ENCODE measurements around the gene DMRTB1. TPM values are rescaled to one million over a fixed set of nuclear protein-coding genes. Genes with fewer than 3 reads are reported as not detected.

Gene DMRTB1
- total and polyA plus RNA-seq, 10 donors, result not detected

- no peak for DNase-seq
- WGBS, 5 donors, result 87 to 100% (median 95%) methylated on average over 2 of the region's 2 CpGs
- Histone ChIP-seq H3K27me3 (replicated peaks in 1 of 7) (no peaks in the 10 kb centered on the region), H3K27ac (no peak overlapping the region), H3K4me1 (peaks cover 0 to 9% (median 0%) of the 10 kb centered on the region in 6 donors), H3K9me3 (no peaks in the 10 kb centered on the region), H3K36me3 (no peaks in the 10 kb centered on the region), H3K4me3 (no peak overlapping the region)
- TF ChIP-seq, protein P1, sequence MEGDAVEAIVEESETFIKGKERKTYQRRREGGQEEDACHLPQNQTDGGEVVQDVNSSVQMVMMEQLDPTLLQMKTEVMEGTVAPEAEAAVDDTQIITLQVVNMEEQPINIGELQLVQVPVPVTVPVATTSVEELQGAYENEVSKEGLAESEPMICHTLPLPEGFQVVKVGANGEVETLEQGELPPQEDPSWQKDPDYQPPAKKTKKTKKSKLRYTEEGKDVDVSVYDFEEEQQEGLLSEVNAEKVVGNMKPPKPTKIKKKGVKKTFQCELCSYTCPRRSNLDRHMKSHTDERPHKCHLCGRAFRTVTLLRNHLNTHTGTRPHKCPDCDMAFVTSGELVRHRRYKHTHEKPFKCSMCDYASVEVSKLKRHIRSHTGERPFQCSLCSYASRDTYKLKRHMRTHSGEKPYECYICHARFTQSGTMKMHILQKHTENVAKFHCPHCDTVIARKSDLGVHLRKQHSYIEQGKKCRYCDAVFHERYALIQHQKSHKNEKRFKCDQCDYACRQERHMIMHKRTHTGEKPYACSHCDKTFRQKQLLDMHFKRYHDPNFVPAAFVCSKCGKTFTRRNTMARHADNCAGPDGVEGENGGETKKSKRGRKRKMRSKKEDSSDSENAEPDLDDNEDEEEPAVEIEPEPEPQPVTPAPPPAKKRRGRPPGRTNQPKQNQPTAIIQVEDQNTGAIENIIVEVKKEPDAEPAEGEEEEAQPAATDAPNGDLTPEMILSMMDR (IDR thresholded peaks at IDR 0.05 in 8 of 11, conservative IDR thresholded peaks at IDR 0.05 in 3 of 11), result no peak
- intact Hi-C loops (cut with DNase I; ENCODE audit: low total_unique reads), result no loop called here
These were observed 9.2 kb downstream of the DMRTB1 start for GRCh38 chr1:53468374-53468773.

DNA sequence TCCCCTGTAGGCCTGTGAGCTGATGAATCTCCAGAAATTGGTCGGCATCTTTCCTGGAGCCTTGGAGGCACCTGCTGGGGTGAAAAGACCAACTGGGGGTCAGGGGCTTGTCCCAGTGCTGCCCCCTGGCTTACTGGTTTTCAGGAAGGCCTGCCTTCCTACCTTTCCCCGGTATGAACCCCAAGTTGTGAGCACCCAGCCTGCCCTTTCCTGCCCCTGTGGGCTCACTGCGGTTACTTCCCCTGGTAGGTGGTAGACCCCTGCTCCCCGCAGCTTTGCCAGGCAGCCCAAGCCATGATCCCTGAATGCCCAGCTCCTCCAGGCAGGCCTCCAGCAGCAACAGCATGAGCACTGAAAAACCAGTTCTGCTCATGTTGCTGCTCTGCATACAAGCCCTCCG lies 10.2 kb downstream of the DMRTB1 start:
- no peak overlapping the region for H3K27ac ChIP-seq
- peak; percentile 68 for DNase-seq
- TF ChIP-seq POLR2A (IDR thresholded peaks at IDR 0.05), result no peak
- TF ChIP-seq POLR2AphosphoS5 (IDR thresholded peaks at IDR 0.05), result no peak
- TF ChIP-seq, protein P1 (IDR thresholded peaks at IDR 0.05 in 8 of 11, conservative IDR thresholded peaks at IDR 0.05 in 3 of 11), result no peak
- H3K4me1 ChIP-seq, result peaks cover 0 to 9% (median 0%) of the 10 kb centered on the region in 6 donors
- intact Hi-C loops (cut with DNase I; ENCODE audit: low total_unique reads), result no loop called here
- H3K36me3 ChIP-seq, result no peaks in the 10 kb centered on the region
- no peaks in the 10 kb centered on the region for H3K27me3 ChIP-seq (replicated peaks in 1 of 7)
- WGBS, 5 donors, result 86 to 96% (median 87%) methylated on average over 5 of the region's 5 CpGs
- H3K9me3 ChIP-seq, result no peaks in the 10 kb centered on the region
- H3K4me3 ChIP-seq, result no peak overlapping the region

DNA sequence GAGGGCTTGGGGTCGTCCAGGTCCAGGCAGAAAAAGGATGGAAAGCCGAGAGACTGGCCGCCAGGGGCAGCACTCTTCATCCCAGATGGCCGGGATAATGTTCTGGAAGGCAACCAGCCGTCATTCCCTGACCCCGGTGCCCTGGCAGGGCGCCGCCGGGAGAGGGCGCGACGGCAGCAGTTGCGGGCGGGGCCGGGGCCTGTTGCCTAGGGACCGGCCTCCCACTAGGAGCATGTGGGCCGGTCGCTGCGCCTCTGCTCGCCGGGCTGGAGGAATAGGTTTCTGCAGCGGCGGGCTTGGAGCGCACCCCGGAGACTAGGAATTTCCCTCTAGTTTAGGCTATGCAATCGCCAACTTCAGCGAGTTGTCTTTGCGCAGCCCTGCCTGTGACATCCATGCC lies 11.0 kb downstream of the DMRTB1 start:
- H3K4me3 ChIP-seq, result no peak overlapping the region
- 36 to 62% (median 44%) methylated on average over 9 to 28 of the region's 28 CpGs for WGBS, 5 donors
- no peaks in the 10 kb centered on the region for H3K9me3 ChIP-seq
- DNase-seq, result peak; percentile 75
- no peak for TF ChIP-seq POLR2A (IDR thresholded peaks at IDR 0.05)
- TF ChIP-seq, protein P1 (IDR thresholded peaks at IDR 0.05 in 8 of 11, conservative IDR thresholded peaks at IDR 0.05 in 3 of 11), result peak in 10 of 11 experiments; percentile 10 to 68 (median 48)
- peak; percentile 38 to 75 (median 51) for TF ChIP-seq POLR2AphosphoS5 (IDR thresholded peaks at IDR 0.05)
- no peak overlapping the region for H3K27ac ChIP-seq
- peaks cover 0 to 9% (median 0%) of the 10 kb centered on the region in 6 donors for H3K4me1 ChIP-seq
- intact Hi-C loops (cut with DNase I; ENCODE audit: low total_unique reads), result no loop called here
- H3K36me3 ChIP-seq, result no peaks in the 10 kb centered on the region
- H3K27me3 ChIP-seq (replicated peaks in 1 of 7), result no peaks in the 10 kb centered on the region

DNA sequence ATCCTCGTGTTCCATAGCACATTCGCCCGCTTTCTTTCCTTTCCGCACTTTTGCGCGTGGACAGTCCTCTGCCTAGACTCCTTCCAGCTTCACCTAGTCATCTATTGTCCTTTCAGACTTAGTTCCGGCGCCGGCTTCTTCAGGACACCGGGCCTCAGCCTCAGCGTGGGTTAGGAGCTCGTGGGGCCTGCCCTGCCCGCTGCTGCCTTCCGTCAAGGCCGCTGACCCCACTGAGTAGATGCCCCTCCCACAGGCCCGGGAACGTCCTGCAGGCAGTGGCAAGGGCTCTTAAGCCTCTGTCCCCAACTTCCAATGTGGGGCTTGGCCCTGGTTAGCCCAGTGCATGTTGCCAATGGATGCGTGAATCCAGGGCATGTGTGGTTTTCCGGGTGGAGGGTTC lies 11.4 kb downstream of the DMRTB1 start:
- Histone ChIP-seq H3K4me3 (no peak overlapping the region), H3K36me3 (no peaks in the 10 kb centered on the region), H3K4me1 (peaks cover 0 to 9% (median 0%) of the 10 kb centered on the region in 6 donors), H3K27me3 (replicated peaks in 1 of 7) (no peaks in the 10 kb centered on the region), H3K27ac (no peak overlapping the region), H3K9me3 (no peaks in the 10 kb centered on the region)
- 76 to 80% (median 79%) methylated on average over 18 to 19 of the region's 19 CpGs for WGBS, 5 donors
- intact Hi-C loops (cut with DNase I; ENCODE audit: low total_unique reads), result no loop called here
- DNase-seq, result no peak
- TF ChIP-seq POLR2AphosphoS5 (IDR thresholded peaks at IDR 0.05) (no peak), POLR2A (IDR thresholded peaks at IDR 0.05) (no peak)
- TF ChIP-seq, protein P1 (IDR thresholded peaks at IDR 0.05 in 8 of 11, conservative IDR thresholded peaks at IDR 0.05 in 3 of 11), result no peak
